Activated naive CD8-positive, alpha-beta T cell treated with anti-CD3 and anti-CD28 coated beads, Interleukin-2, amount 50 U/mL, for 24 hours (primary cell): Measurements from ENCODE around the gene FEV.

Experiments
- ATAC-seq: fragments of 150-1000 bp; cut with Tn5 transposase; one replicate; pipeline ENCODE4 v1.10.0; 2021
- DNase-seq: peaks from one replicate; pipeline ENCODE4 v3.0.0; 2021
- H3K27ac Mint-ChIP-seq: one replicate; pipeline ENCODE4 v1.8.0; 2021; ENCODE audit warnings: mild to moderate bottlenecking, mixed read lengths
- H3K27me3 Mint-ChIP-seq: one replicate; pipeline ENCODE4 v1.8.0; 2021; ENCODE audit warnings: mixed read lengths
- H3K36me3 Mint-ChIP-seq: one replicate; pipeline ENCODE4 v1.8.0; 2021; ENCODE audit warnings: low read depth, mixed read lengths
- H3K4me1 Mint-ChIP-seq: one replicate; pipeline ENCODE4 v1.8.0; 2021; ENCODE audit warnings: mixed read lengths
- H3K4me3 Mint-ChIP-seq: one replicate; pipeline ENCODE4 v1.8.0; 2021; ENCODE audit warnings: mild to moderate bottlenecking, moderate library complexity, mixed read lengths
- H3K9me3 Mint-ChIP-seq: one replicate; pipeline ENCODE4 v1.8.0; 2021; ENCODE audit warnings: mixed read lengths

FEV gene

DNA sequence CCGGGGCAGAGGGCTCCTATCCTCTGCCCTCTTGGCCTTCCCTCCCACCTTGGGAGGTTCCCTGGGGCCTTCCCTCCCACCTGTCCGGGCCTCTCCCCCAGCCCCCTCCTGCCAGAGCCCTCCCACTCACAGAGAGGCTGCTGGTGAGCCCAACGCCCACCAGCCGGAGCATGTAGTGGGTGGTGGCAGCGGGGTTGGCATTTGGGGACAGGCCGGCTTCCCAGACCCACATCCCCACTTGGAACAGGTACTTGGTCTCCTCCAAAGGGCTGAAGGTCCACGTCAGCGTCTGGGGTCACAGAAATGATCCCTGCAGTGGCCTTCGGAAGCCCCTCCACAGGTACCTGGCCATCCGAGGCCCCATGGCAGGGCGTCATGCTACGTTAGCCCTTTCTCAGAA, 37.1 kb upstream of the FEV start:
- no peaks in the 10 kb centered on the region for H3K4me1 Mint-ChIP-seq
- no peak for ATAC-seq

DNA sequence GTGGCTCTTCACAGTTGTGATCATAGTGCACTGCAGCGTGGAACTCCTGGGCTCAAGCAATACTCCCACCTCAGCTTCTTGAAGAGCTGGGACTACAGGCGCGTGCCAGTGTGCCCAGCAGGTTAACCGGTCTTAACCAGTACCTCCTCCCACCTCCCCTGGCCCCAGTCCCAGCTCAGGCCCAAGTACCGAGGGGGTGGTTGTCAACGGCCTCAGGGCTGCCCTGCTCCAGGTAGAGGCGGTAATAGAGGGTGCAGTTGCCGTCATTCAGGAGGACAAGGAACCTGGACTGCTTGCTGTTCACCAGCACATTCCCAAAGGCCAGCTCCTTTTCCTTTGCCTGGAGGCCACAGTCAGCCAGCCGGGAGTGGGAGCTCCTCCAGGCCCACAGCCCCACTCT, 36.6 kb upstream of the FEV start:
- no peak overlapping the region for H3K27ac Mint-ChIP-seq
- DNase-seq, result no peak
- H3K36me3 Mint-ChIP-seq, result no peaks in the 10 kb centered on the region
- no peaks in the 10 kb centered on the region for H3K4me1 Mint-ChIP-seq
- ATAC-seq, result no peak
- no peaks in the 10 kb centered on the region for H3K9me3 Mint-ChIP-seq
- no peaks in the 10 kb centered on the region for H3K27me3 Mint-ChIP-seq
- H3K4me3 Mint-ChIP-seq, result no peak overlapping the region

More for the DNA sequence above, 37.1 kb upstream of the FEV start:
- Mint-ChIP-seq H3K36me3 (no peaks in the 10 kb centered on the region), H3K4me3 (no peak overlapping the region), H3K9me3 (no peaks in the 10 kb centered on the region), H3K27ac (no peak overlapping the region), H3K27me3 (no peaks in the 10 kb centered on the region)
- no peak for DNase-seq

DNA sequence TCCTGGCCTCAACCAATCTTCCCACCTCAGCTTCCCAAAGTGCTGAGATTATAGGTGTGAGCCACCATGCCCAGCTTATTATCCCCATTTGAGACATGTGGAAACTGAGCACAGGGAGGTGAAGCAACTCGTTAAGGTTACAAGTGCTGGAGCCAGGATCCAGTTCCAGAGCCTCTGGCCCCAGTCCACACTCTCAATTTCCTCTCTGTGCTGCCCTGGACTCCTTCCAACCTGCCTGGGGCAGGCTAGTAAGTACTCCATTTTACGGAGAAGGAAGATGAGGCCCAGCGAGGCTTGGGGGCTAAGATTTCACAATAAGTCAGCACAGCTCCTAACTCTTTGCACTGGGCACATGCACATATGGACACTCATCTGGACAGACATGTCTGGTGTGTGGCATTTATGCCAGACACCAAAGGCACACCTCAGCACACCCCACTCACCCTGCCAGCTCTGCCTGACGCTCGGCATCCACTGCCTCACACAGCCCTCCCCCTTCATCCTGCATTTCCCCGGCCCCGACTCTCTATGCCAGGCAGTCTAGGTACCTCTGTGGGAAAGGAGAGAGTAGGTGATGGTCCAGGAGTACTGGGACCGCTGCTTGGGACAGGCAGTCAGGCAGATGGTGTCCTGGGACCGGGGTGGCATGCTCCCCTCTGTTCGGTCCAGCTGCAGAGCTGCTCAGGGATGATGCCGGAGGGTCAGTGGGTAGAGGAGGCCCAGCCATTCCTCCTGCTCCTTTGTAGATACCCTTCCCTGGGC, 35.8 kb upstream of the FEV start:
- H3K27ac Mint-ChIP-seq, result no peak overlapping the region
- H3K36me3 Mint-ChIP-seq, result no peaks in the 10 kb centered on the region
- no peaks in the 10 kb centered on the region for H3K27me3 Mint-ChIP-seq
- DNase-seq (no peak), ATAC-seq (no peak)
- H3K4me3 Mint-ChIP-seq, result no peak overlapping the region
- H3K4me1 Mint-ChIP-seq, result no peaks in the 10 kb centered on the region
- H3K9me3 Mint-ChIP-seq, result no peaks in the 10 kb centered on the region

DNA sequence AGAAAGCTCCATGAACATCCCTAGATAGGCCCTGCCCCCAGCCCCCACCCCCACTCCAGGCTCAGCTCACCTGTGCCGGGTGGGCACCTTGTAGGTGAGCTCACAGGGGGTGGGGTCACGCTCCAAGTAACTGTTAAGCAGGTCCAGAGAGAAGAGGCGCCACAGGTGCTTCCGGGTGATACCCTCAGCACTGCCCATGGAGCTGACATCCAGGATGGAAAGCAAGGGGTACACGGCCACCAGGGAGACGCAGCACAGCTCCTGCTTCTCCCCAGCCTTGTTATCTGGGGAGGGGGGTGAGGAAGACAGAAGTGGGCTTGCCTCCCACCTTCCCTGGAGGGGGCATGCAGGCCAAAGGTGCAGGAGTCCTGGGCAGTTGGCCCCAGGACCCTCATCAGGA, 34.5 kb upstream of the FEV start:
- Mint-ChIP-seq H3K27ac (no peak overlapping the region), H3K4me1 (no peaks in the 10 kb centered on the region), H3K27me3 (no peaks in the 10 kb centered on the region), H3K9me3 (no peaks in the 10 kb centered on the region), H3K36me3 (no peaks in the 10 kb centered on the region), H3K4me3 (no peak overlapping the region)
- DNase-seq (no peak), ATAC-seq (no peak)

DNA sequence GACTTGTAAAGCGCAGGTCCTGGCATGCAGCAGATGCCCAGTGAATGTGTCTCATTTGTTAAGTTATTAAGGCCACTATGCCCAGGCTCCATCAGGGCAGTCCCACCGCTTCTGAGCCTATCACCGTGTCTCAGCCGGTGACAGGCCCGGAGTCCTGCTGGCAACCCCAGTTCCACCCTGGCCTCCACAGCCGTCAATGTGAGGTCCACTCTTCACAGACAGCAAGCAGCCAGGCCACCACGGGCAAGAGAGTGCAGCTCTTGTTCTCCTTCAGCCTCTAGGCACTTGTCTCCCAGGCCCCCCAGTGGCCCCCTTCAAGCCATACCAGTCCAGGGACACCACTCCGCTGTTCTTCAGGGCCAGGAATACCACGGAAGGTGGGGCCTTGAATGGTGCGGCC, 33.7 kb upstream of the FEV start:
- no peak overlapping the region for H3K4me3 Mint-ChIP-seq
- no peak for DNase-seq
- no peaks in the 10 kb centered on the region for H3K36me3 Mint-ChIP-seq
- H3K27me3 Mint-ChIP-seq, result peaks cover 4% of the 10 kb centered on the region
- H3K27ac Mint-ChIP-seq, result no peak overlapping the region
- ATAC-seq, result no peak
- no peaks in the 10 kb centered on the region for H3K9me3 Mint-ChIP-seq
- no peaks in the 10 kb centered on the region for H3K4me1 Mint-ChIP-seq

DNA sequence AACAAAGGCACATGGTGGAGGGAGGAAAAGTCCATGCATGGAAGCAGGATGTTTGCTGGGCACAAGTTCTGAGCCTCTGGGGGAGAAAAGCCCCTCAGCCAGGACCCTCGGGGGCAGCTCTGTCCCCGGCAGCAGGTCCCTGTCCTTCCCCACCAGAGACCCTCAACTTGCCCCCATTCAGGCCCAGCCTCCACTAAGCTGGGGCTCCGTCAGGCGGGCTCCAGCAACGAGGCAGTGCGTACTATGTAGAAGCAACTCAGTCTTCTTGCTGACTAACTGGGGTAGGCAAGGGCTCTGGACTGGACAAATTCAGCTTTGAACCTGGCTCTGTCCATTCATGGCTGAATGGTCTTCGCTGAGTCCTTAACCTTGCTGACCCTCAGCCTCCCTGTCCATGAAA, 33.3 kb upstream of the FEV start:
- Mint-ChIP-seq H3K4me3 (no peak overlapping the region), H3K27ac (no peak overlapping the region), H3K9me3 (no peaks in the 10 kb centered on the region), H3K36me3 (no peaks in the 10 kb centered on the region), H3K27me3 (peaks cover 7% of the 10 kb centered on the region), H3K4me1 (no peaks in the 10 kb centered on the region)
- ATAC-seq, result no peak
- no peak for DNase-seq

DNA sequence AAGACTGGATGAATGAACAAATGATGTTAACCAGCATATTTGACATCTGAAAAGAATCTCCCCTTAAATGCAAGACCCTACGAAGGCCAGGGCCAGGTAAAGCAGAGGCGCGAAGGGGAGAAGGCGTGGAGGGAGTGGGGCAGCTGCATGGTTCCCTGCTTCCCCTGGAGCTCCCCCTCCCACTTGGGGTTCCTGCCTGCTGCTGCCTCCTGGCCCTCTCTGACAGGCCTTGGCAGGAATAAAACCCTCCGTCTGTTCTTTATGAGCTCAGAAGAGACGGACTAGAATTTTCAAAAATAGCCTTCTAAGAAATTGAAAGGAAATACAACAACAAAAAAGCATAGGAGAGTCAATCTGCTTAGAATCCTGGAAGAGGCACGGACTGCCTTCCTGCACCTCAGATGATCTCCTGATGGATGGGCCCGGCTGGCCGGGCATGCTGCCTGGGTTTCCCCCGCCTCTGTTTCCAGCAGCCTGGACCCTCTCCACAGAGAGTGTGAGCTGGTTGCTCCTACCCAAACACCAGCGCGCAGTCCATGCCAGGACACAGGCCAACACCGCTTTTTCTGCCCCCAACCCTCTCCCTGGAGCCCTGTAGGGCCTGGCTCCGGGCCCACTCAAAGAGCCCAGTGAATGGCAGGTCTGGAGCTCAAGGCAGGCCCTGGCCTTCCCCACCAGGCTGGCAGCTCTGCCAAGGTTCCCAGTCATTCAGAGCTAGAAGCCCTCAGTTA, 32.4 kb upstream of the FEV start:
- Mint-ChIP-seq H3K9me3 (no peaks in the 10 kb centered on the region), H3K27me3 (peaks cover 11% of the 10 kb centered on the region), H3K4me1 (no peaks in the 10 kb centered on the region), H3K36me3 (no peaks in the 10 kb centered on the region), H3K27ac (no peak overlapping the region), H3K4me3 (no peak overlapping the region)
- no peak for DNase-seq
- ATAC-seq, result no peak

DNA sequence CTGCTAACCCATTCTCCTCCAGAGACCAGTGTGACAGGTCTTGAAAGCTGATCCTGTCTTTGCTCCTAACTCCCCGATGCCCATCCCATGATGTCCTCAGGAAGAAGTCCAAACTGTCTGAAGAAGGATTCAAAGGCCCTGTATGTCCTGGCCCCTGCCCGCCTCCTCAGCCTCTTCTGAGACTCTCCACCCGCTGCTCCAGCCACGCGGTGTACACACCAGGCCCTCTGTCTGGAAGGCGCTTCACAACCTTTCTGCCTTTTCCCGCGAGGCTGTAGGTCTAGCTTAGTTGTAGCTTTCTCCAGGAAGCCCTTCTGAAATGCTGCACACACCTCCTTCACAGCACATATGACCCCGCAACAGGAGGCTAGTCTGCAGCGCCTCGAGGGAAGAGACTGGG, 31.7 kb upstream of the FEV start:
- ATAC-seq (no peak), DNase-seq (no peak)
- Mint-ChIP-seq H3K4me1 (no peaks in the 10 kb centered on the region), H3K27ac (no peak overlapping the region), H3K4me3 (no peak overlapping the region), H3K36me3 (no peaks in the 10 kb centered on the region), H3K9me3 (no peaks in the 10 kb centered on the region), H3K27me3 (peaks cover 11% of the 10 kb centered on the region)

DNA sequence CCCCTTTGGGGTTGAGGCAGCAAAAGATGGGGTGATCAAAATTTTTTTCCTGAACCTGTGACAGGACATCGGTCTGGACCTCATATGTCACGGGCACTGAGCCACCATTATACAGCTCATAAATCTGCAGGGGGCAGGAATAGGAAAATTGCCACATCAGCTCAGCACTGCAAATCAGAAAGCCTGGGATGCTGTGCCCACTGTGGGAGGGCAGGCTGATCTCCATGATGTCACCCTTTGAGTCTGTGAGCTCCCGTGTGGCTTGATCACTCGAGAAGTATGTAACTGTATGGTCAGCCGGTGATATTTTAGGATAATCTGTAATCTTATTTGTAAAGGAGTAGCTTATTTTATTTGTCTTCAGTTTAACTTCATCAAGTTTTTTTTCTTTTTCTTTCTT, 25.9 kb upstream of the FEV start:
- ATAC-seq (no peak), DNase-seq (no peak)
- Mint-ChIP-seq H3K36me3 (no peaks in the 10 kb centered on the region), H3K4me1 (no peaks in the 10 kb centered on the region), H3K9me3 (no peaks in the 10 kb centered on the region), H3K27me3 (peaks cover 32% of the 10 kb centered on the region), H3K27ac (no peak overlapping the region), H3K4me3 (no peak overlapping the region)

DNA sequence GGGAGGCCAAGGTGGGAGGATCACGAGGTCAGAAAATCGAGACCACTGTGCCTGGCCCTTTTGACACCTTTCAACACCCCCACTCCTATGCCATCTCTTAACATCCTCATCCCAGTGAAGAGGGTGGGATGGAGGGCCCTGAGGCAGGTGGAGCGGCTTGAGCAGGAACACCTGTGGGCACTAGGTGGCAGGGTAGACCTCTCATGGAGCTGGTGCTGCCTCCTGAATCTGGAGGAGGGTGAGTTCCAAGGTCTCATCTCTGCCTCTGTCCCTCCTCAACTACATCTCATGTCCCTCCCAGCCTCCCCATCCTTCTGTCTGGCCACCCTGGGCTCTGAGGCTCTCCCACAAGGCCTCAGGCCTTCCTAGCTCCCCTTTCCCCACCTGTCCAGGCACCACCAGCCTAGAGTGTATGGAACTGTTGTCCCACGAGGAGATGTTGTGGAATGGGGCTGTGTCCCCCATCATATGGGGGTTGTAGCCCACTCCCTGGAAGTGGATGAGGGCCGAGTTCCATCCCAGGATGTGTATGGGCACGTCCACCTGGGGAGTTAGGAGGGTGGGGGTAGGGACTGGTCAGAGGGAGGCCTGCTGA, 25.3 kb upstream of the FEV start:
- Mint-ChIP-seq H3K36me3 (no peaks in the 10 kb centered on the region), H3K9me3 (no peaks in the 10 kb centered on the region), H3K27ac (no peak overlapping the region), H3K4me1 (no peaks in the 10 kb centered on the region), H3K27me3 (peaks cover 38% of the 10 kb centered on the region), H3K4me3 (no peak overlapping the region)
- DNase-seq (no peak), ATAC-seq (peak; percentile 63)

DNA sequence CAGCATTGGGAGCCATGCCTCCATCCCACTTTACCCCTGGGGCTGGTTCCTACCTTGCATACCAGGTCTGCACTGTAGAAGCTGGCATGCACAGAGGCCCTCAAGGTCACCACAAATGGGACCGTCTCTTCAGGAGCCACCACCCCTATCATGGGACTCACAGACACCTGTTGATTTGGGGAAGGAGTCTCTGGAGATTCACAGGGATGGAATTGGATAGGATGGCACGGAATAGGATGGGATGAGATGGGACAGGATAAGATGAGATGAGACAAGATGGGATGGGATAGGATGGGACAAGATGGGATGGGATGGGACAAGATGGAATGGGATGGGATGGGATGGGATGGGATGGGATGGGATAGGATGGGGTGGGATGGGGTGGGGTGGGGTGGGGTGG, 24.3 kb upstream of the FEV start:
- DNase-seq, result no peak

DNA sequence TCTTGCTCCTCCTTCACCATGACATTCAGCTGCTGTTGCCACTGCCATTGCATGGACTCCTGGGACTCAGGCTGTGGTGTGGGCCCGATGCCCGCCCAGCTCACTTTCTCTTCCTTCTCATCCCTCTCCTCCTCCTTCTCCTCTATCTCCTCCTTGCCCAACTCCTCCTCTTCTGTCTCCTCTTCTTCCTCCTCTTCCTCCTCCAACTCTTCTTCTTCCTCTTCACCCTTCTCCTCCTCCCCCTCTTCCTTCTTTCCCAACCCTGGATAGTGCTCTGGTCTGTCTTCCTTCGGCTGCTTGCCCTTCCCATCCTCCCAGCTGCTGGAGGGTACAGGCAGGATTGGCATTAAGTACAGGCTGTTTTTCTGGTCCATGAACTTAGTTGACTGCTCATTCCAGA, 19.0 kb upstream of the FEV start:
- Mint-ChIP-seq H3K36me3 (no peaks in the 10 kb centered on the region), H3K9me3 (no peaks in the 10 kb centered on the region), H3K4me1 (peaks cover 18% of the 10 kb centered on the region), H3K4me3 (no peak overlapping the region), H3K27me3 (peaks cover 69% of the 10 kb centered on the region), H3K27ac (no peak overlapping the region)
- DNase-seq (no peak), ATAC-seq (no peak)

More for the DNA sequence above, 24.3 kb upstream of the FEV start:
- H3K27ac Mint-ChIP-seq, result no peak overlapping the region
- no peaks in the 10 kb centered on the region for H3K36me3 Mint-ChIP-seq
- peaks cover 46% of the 10 kb centered on the region for H3K27me3 Mint-ChIP-seq
- no peak for ATAC-seq
- no peak overlapping the region for H3K4me3 Mint-ChIP-seq
- H3K4me1 Mint-ChIP-seq, result no peaks in the 10 kb centered on the region
- H3K9me3 Mint-ChIP-seq, result no peaks in the 10 kb centered on the region

DNA sequence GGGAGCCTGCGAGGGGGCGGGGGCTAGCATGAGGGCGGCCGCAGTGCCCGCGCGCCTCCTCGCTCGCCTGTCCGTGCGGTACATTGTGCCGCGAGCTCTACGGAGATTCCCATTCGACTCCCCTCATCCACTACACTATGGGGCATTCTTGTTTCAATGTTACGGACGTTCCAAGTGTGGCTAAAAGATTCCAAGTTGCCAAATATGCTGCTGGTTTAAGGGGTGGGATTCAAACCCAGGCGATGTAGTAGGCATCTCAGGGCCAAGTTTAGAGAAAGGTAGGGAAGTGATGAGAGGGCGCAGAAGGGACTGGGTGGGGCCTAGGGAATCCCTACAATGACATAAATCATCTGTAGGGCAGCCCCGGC, 18.3 kb upstream of the FEV start:
- Mint-ChIP-seq H3K27ac (no peak overlapping the region), H3K36me3 (no peaks in the 10 kb centered on the region), H3K27me3 (peaks cover 73% of the 10 kb centered on the region), H3K4me1 (peaks cover 18% of the 10 kb centered on the region), H3K9me3 (no peaks in the 10 kb centered on the region), H3K4me3 (peak overlapping the region; percentile 11)
- DNase-seq, result no peak
- ATAC-seq, result no peak

DNA sequence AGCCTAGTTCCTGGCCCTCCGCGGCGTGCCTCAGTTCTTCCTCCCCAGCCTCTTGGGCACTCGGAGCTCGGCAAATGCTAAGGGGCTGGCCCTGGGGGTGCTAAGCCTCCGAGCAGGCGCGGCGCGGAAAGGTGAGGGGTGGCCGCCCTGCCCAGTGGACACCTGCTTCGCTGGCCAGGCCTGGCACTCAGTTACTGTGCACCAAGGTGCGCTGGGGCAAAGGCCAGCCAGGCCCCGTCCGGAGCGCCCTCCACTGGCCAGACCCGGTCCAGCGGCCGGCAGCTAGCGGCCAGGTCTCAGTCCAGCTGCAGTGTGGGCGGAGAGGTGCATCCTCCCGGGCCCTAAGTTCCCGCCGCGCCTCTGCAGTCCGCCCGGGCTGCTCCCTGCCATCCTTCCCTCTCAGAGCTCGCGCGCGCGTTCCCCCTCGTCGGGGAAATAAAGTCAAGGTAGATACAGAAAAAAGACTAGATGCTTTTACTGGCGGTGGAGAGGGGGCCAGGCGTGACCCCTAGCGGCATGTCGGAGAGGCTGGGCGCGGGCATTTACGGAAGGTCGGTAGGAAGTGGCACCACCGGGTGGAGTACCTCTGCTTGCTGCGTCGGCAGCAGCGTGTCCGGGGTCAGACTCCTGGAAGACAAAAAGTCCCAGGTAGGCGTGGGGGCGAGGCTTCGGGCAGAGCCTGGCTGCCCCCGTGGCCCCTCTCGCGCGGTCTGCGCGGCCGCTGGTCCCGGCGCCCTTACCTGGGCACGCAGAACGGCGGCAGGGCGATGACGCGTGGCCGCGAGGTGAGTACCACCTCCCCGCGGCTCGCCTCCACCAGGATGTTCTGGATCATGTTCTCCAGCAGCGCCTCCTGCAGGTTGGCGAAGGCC, 17.6 kb upstream of the FEV start:
- ATAC-seq, result no peak
- Mint-ChIP-seq H3K9me3 (no peaks in the 10 kb centered on the region), H3K27me3 (peaks cover 77% of the 10 kb centered on the region), H3K27ac (no peak overlapping the region), H3K36me3 (no peaks in the 10 kb centered on the region), H3K4me3 (peak overlapping the region; percentile 57), H3K4me1 (peaks cover 18% of the 10 kb centered on the region)
- DNase-seq, result peak; percentile 60
